Measurements from ENCODE around the gene PGM5.

- TF ChIP-seq GATA3 (IDR thresholded peaks at IDR 0.05; ENCODE audit: low read depth, low read length) (no peak), GATA2 (IDR thresholded peaks at IDR 0.05; ENCODE audit: low read depth, low read length) (no peak)
Measured at GRCh38 chr9:68462105-68462775, 105.8 kb downstream of the PGM5 start.
